ENCODE data around the gene ABCB6. TPM values are rescaled to one million over a fixed set of nuclear protein-coding genes. Genes with fewer than 3 reads are reported as not detected.
A peak's percentile ranks its signal among the peaks of the same experiment; 100 is the strongest.
"Not testable (repeated sequence)": the region's sequence is repeated elsewhere in the genome, so short reads cannot be mapped to it uniquely, and the experiment has no call there.

Gene ABCB6
- total RNA-seq = 31.9 and 32.9 TPM in 2 replicates

GRCh38 chr2:219218732-219219701 lies at the start of gene ABCB6:
ABCB6 (minus strand) TSS chr2:219218958; CDS start chr2:219218673, 285 bp downstream.
- intact Hi-C loops (cut with micrococcal nuclease) = loop anchor here (1.0 to 2.0 kb wide), 8 partner anchors 10 to 80 kb away; partner anchors contain the start of genes ANKZF1, ATG9A, DNAJB2 and GLB1L
- H3K4me1 Mint-ChIP-seq (ENCODE audit: low read depth) = peaks cover 23% of the 10 kb centered on the region
- no peaks in the 10 kb centered on the region for H3K9me3 Mint-ChIP-seq
- H3K36me3 Mint-ChIP-seq (ENCODE audit: low read depth) = peaks cover 41% of the 10 kb centered on the region
- H3K4me3 Mint-ChIP-seq = peak within 1 kb of the TSS; percentile 87
- peak within 1 kb of the TSS; percentile 86 for H3K27ac Mint-ChIP-seq
- peak; percentile 86 for DNase-seq (ENCODE audit: low spot score)
- H3K27me3 Mint-ChIP-seq (ENCODE audit: insufficient read depth) = no peaks in the 10 kb centered on the region

GRCh38 chr2:219268294-219268693 lies 49.5 kb upstream of the ABCB6 start:
- no peaks in the 10 kb centered on the region for H3K36me3 Mint-ChIP-seq (ENCODE audit: low read depth)
- H3K4me1 Mint-ChIP-seq (ENCODE audit: low read depth) = no peaks in the 10 kb centered on the region
- H3K9me3 Mint-ChIP-seq = no peaks in the 10 kb centered on the region
- no peak overlapping the region for H3K27ac Mint-ChIP-seq
- H3K27me3 Mint-ChIP-seq (ENCODE audit: insufficient read depth) = peaks cover 4% of the 10 kb centered on the region
- intact Hi-C loops (cut with micrococcal nuclease) = loop anchor here (5.0 kb wide), 1 partner anchor 34 kb away; no protein-coding TSS in a partner anchor
- no peak for DNase-seq (ENCODE audit: low spot score)
- no peak overlapping the region for H3K4me3 Mint-ChIP-seq

GRCh38 chr2:219266886-219267285 lies 48.1 kb upstream of the ABCB6 start:
- DNase-seq (ENCODE audit: low spot score) = no peak
- Mint-ChIP-seq H3K4me1 (ENCODE audit: low read depth) (no peaks in the 10 kb centered on the region), H3K27ac (no peak overlapping the region), H3K9me3 (no peaks in the 10 kb centered on the region), H3K27me3 (ENCODE audit: insufficient read depth) (peaks cover 4% of the 10 kb centered on the region), H3K36me3 (ENCODE audit: low read depth) (no peaks in the 10 kb centered on the region), H3K4me3 (no peak overlapping the region)
- intact Hi-C loops (cut with micrococcal nuclease) = loop anchor here (5.0 kb wide), 1 partner anchor 35 kb away; no protein-coding TSS in a partner anchor

GRCh38 chr2:219266232-219266631 lies 47.5 kb upstream of the ABCB6 start:
- no peak for DNase-seq (ENCODE audit: low spot score)
- intact Hi-C loops (cut with micrococcal nuclease) = loop anchor here (5.0 kb wide), 1 partner anchor 36 kb away; no protein-coding TSS in a partner anchor
- no peaks in the 10 kb centered on the region for H3K4me1 Mint-ChIP-seq (ENCODE audit: low read depth)
- H3K27me3 Mint-ChIP-seq (ENCODE audit: insufficient read depth) = peaks cover 7% of the 10 kb centered on the region
- H3K4me3 Mint-ChIP-seq = no peak overlapping the region
- H3K27ac Mint-ChIP-seq = no peak overlapping the region
- H3K36me3 Mint-ChIP-seq (ENCODE audit: low read depth) = no peaks in the 10 kb centered on the region
- no peaks in the 10 kb centered on the region for H3K9me3 Mint-ChIP-seq

GRCh38 chr2:219261024-219261855 lies 42.5 kb upstream of the ABCB6 start:
- intact Hi-C loops (cut with micrococcal nuclease) = no loop called here
- Mint-ChIP-seq H3K27me3 (ENCODE audit: insufficient read depth) (peaks cover 9% of the 10 kb centered on the region), H3K4me1 (ENCODE audit: low read depth) (peaks cover 3% of the 10 kb centered on the region), H3K36me3 (ENCODE audit: low read depth) (no peaks in the 10 kb centered on the region), H3K9me3 (no peaks in the 10 kb centered on the region), H3K4me3 (no peak overlapping the region), H3K27ac (no peak overlapping the region)
- no peak for DNase-seq (ENCODE audit: low spot score)

- H3K4me3 Mint-ChIP-seq; H3K27ac Mint-ChIP-seq; H3K36me3 Mint-ChIP-seq (ENCODE audit: low read depth); DNase-seq (ENCODE audit: low spot score); H3K27me3 Mint-ChIP-seq (ENCODE audit: insufficient read depth); H3K9me3 Mint-ChIP-seq: not testable (repeated sequence)
- H3K4me1 Mint-ChIP-seq (ENCODE audit: low read depth) = peaks cover 18% of the 10 kb centered on the region
- intact Hi-C loops (cut with micrococcal nuclease) = loop anchor here (10.0 kb wide), 1 partner anchor 1034 kb away; no protein-coding TSS in a partner anchor
Measured at GRCh38 chr2:219258942-219259341, 40.2 kb upstream of the ABCB6 start.

GRCh38 chr2:219254590-219255201 lies 35.9 kb upstream of the ABCB6 start:
- Mint-ChIP-seq H3K27me3 (ENCODE audit: insufficient read depth) (peaks cover 3% of the 10 kb centered on the region), H3K4me1 (ENCODE audit: low read depth) (peaks cover 43% of the 10 kb centered on the region), H3K27ac (peak overlapping the region; percentile 98), H3K9me3 (no peaks in the 10 kb centered on the region), H3K36me3 (ENCODE audit: low read depth) (peaks cover 20% of the 10 kb centered on the region), H3K4me3 (peak overlapping the region; percentile 84)
- DNase-seq (ENCODE audit: low spot score) = peak; percentile 46
- intact Hi-C loops (cut with micrococcal nuclease) = loop anchor here (1.0 to 10.0 kb wide), 8 partner anchors 25 to 1030 kb away; partner anchors contain the start of genes CNOT9, CTDSP1, DNAJB2 and GMPPA

GRCh38 chr2:219253753-219254589 lies 35.2 kb upstream of the ABCB6 start, which contains the start of gene TUBA4A:
TUBA4A (minus strand) TSS chr2:219253918; CDS start chr2:219253858, 60 bp downstream.
- no peaks in the 10 kb centered on the region for H3K27me3 Mint-ChIP-seq (ENCODE audit: insufficient read depth)
- H3K27ac Mint-ChIP-seq = peak within 1 kb of the TSS; percentile 98
- DNase-seq (ENCODE audit: low spot score) = peak; percentile 87
- no peaks in the 10 kb centered on the region for H3K9me3 Mint-ChIP-seq
- H3K4me1 Mint-ChIP-seq (ENCODE audit: low read depth) = peaks cover 50% of the 10 kb centered on the region
- peaks cover 27% of the 10 kb centered on the region for H3K36me3 Mint-ChIP-seq (ENCODE audit: low read depth)
- H3K4me3 Mint-ChIP-seq = peak within 1 kb of the TSS; percentile 93
- intact Hi-C loops (cut with micrococcal nuclease) = loop anchor here (1.0 to 10.0 kb wide), 16 partner anchors 9 to 1029 kb away; partner anchors contain the start of genes ANKZF1, ATG9A, CHPF and CNOT9

- H3K4me1 Mint-ChIP-seq (ENCODE audit: low read depth) = peaks cover 59% of the 10 kb centered on the region
- H3K4me3 Mint-ChIP-seq = peak within 1 kb of the TSS; percentile 93
- no peaks in the 10 kb centered on the region for H3K27me3 Mint-ChIP-seq (ENCODE audit: insufficient read depth)
- peak within 1 kb of the TSS; percentile 98 for H3K27ac Mint-ChIP-seq
- peaks cover 33% of the 10 kb centered on the region for H3K36me3 Mint-ChIP-seq (ENCODE audit: low read depth)
- no peaks in the 10 kb centered on the region for H3K9me3 Mint-ChIP-seq
- intact Hi-C loops (cut with micrococcal nuclease) = loop anchor here (1.0 to 10.0 kb wide), 10 partner anchors 8 to 1028 kb away; partner anchors contain the start of genes ANKZF1, ATG9A, CHPF and CTDSP1
- peak; percentile 59 for DNase-seq (ENCODE audit: low spot score)
Measured at GRCh38 chr2:219252900-219253752, 34.4 kb upstream of the ABCB6 start, which contains the start of gene TUBA4B. TUBA4B (plus strand) TSS chr2:219253243; CDS start chr2:219253408, 165 bp downstream.

- Mint-ChIP-seq H3K36me3 (ENCODE audit: low read depth) (peaks cover 34% of the 10 kb centered on the region), H3K4me1 (ENCODE audit: low read depth) (peaks cover 65% of the 10 kb centered on the region), H3K27me3 (ENCODE audit: insufficient read depth) (no peaks in the 10 kb centered on the region), H3K9me3 (no peaks in the 10 kb centered on the region), H3K4me3 (peak overlapping the region; percentile 93), H3K27ac (peak overlapping the region; percentile 82)
- no peak for DNase-seq (ENCODE audit: low spot score)
- intact Hi-C loops (cut with micrococcal nuclease) = loop anchor here (2.0 to 10.0 kb wide), 4 partner anchors 42 to 1028 kb away; partner anchors contain the start of genes CHPF and CTDSP1
Measured at GRCh38 chr2:219252570-219252899, 33.8 kb upstream of the ABCB6 start.

Measured in activated T-helper 1 cell treated with anti-CD3 and anti-CD28 coated beads, Interleukin-12 subunit alpha, Interleukin-12 subunit beta, Interleukin-2, Interleukin-4 antibody, amounts not matched to agents 30 ng/mL and 10 ng/mL and 1 ng/mL, durations not matched to agents 14 hours and 24 hours and 36 hours (primary cell).